HG03469 (cell line): ENCODE data around the gene SMIM14.
"Not testable (repeated sequence)": the region's sequence is repeated elsewhere in the genome, so short reads cannot be mapped to it uniquely, and the experiment has no call there.

Experiments used
- ATAC-seq: cut with Tn5 transposase; IDR thresholded peaks from one replicate; pipeline ENCODE4 v1.9.1; 2021; ENCODE audit warnings: mild to moderate bottlenecking, moderate library complexity, moderate number of reproducible peaks; ENCODE audit not compliant: unreplicated experiment

SMIM14 gene

DNA sequence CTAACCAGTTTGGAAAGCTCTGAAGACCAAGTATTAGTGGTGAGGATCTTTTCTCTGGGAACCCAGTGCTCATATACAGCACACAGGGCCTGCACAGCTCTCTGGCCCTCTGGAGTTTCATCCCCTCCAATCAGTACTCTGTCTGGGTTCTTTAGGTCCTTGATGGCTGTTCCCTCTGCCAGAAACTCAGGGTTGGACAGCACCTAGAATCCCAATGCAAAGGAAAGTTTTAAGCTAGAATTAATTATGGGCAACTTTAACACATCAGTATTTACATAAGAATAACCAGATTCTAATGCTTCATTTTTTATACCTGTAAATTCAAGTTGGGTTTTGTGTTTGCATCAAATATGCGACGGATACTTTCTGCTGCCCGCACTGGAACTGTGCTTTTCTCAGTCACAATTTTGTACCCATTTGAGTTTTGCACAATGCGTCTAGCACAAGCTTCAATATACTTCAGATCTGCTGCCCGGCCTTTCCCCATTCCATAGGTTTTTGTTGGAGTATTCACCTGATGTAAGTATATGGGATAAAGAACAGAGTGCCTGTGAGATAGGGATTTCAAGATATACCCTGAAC lies 128.2 kb downstream of the SMIM14 start:
- no peak for ATAC-seq

DNA sequence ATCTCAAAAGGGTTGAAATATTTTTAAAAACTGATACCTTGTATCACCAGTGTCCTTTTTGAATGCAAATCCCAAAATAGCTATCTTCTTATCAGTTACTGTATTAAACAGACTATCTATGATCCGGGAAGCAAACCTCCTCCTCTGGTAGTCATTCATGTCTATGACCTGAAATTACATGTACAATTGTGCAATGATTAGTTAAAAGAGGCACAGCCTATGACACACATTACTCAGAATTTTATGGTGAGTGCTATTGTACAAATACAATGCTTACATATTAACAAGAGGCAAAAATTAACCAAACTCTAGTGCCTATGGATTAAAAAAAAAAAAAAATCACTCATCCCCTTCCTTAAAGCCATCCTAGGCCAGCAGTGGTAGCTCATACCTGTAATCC lies 133.1 kb downstream of the SMIM14 start:
- no peak for ATAC-seq

DNA sequence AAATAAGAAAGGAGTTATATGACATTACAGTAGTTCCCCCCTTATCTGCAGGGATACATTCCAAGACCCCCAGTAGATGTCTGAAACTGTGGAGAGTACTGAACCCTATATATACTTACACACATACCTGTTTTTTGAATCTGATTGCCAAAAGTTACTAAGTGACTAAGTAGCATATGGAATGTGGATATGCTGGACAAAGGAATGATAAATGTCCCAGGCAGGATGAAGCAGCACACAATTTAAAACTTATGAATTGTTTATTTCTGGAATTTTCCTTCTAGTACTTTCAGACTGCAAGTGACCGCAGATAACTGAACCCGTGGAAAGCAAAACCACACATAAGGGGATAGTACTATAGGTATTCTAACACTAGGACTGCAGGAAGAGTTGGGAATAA lies 134.1 kb downstream of the SMIM14 start:
- no peak for ATAC-seq

DNA sequence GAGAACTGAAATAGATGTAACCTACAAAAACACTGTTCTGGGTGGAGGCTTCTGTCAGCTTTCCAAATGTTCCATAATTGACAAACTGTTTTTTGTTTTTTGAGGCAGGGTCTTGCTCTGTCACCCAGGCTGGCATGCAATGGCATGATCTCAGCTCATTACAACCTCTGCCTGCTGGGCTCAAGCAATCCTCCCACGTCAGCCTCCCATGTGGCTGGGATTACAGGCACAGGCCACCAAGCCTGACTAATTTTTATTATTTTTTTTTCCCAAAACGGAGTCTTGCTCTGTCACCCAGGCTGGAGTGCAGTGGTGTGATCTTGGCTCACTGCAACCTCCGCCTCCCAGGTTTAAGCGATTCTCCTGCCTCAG lies 136.0 kb downstream of the SMIM14 start:
- ATAC-seq, result not testable (repeated sequence)

DNA sequence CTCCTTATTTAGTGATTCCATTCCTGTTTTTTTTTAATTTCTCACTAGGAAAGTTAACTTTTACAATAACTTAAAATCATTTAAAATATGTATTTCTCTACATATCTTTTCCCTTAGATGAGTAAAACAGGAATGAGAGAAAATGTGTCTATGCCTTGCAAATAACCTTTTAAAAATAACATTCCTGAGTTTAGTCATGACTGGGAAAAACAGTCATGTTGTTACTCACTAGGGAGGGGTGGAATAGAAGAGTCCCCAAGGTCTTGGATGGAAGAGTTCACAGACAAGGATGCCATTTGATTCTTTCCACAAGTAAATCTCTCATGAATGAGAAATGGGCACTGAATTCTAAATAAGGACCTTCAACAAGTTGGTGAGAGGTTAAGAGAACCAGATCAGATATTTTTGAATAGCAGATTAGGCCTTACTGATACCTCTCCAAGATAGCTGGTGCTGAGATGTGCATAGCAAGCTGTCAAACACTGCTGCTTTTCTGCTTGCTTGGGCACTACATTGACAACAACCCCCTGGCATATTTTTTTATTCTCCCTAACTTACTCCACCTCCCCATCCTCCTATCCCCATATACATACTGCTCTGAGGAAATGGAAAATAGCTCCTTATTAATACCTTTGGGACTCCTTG lies 136.5 kb downstream of the SMIM14 start:
- no peak for ATAC-seq

DNA sequence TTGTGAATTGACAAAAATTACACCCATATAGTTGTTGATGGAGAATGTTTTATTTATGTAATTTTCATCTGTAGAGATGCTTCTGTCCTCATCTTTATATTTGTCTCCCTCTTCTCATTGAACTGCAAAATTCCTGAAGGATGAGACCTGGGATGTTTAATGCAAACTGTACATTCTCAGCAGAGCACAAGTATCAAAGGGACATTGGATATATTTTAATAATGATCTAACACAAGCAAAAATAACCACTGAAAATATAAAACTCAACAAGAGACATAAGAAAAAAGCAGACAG lies 140.0 kb downstream of the SMIM14 start:
- ATAC-seq, result no peak

DNA sequence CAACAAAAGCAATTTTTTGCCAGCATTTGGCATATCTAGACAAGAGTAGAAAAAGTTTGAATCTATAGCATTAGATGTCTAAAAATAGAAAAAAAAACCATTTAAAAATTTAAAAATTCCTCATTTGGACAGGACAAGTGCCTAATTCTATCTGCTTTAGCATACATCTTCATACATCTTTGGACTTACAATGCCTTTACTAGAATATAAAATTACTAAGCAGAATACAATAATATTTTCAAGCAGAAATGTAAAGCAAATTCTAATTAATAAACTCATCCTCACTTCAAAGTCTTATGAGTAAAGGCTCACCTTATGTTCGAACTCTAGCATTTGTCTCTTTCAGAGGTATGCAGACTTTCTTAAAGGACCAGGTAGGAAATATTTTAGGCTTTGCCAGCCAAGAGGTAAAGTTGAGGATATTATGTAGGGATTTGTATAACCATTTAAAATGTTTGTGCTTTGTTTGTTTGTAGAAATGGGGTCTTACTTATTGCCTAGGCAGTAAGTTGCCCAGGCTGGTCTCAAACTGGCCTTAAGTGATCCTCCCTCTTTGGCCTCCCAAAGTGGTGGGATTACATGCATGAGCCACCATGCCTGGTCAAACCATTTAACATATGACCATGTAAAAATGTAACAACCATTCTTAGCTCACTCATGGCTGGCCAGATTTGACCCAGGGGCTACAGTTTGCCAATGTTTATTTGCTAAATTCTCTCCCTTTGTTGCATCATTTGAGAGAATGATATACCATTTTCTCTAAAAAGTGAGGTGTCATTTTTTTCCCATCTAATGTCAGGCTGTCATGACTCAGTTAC lies 140.5 kb downstream of the SMIM14 start:
- no peak for ATAC-seq
